ENCODE data around the gene CDH22.

CDH22 gene

DNA sequence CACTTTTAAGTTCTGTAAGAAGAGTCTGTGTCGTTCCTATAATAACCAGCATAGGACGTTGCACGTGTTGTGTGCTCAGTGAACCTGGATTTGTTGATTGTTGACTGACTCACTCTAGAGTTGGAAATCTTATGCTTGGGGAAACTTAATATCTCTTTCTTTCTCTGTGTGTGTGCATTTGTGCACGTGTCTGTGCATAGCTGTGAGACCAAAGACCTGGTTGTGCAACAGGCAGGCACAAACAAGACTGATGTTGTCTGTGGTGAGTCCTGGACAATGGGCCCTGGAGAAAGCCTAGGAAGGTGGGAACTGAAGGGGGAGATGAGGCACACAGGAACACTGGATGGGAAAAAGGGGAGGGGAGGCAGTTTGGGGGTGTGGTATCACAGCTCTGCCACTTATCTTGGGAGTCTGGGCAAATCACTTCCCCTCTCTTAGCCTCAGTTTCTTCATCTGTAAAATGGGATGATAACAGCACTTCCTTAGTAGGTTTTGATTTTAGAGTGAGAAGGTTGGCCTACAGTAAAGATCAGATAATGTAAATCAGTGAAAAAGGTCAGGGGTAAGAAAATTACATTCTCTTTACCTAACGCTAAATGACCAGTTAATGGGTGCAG is 181.8 kb downstream of the CDH22 start:
- peaks cover 5 to 18% of the 10 kb centered on the region in 2 donors for H3K36me3 ChIP-seq (ENCODE audit: control insufficient read depth in 2 of 2, insufficient read depth in 2 of 2, low read length in 2 of 2)
- H3K9ac ChIP-seq (ENCODE audit: low read length in 2 of 2): no peak overlapping the region
- no peaks in the 10 kb centered on the region for H3K9me3 ChIP-seq (ENCODE audit: control insufficient read depth in 2 of 2, low read length in 2 of 2)
- peaks cover 0 to 5% of the 10 kb centered on the region in 2 donors for H3K27me3 ChIP-seq (ENCODE audit: control insufficient read depth in 1 of 2, insufficient read depth in 2 of 2, low read length in 2 of 2)
- H3K4me3 ChIP-seq (ENCODE audit: low read length in 2 of 2): no peak overlapping the region
- no peak overlapping the region for H3K27ac ChIP-seq (ENCODE audit: low read length)
- peaks cover 6% of the 10 kb centered on the region for H3K4me1 ChIP-seq (ENCODE audit: control insufficient read depth, insufficient read depth, low read length)
